Loucy (cell line): ENCODE results near the gene SDHAF3.
A peak's percentile ranks its signal among the peaks of the same experiment; 100 is the strongest.

Experiments
- H2AFZ ChIP-seq: fragments of 200-600 bp; sonication (generic); 2 replicates; pipeline ENCODE4 v1.6.0; 2016; ENCODE audit warnings: antibody characterized with exemption, mild to moderate bottlenecking, low read length, moderate library complexity
- H3F3A ChIP-seq: fragments of 200-600 bp; 2 replicates; pipeline ENCODE4 v1.6.0; 2016; ENCODE audit warnings: antibody characterized with exemption, low read depth, mild to moderate bottlenecking
- H3K27me3 ChIP-seq: fragments of 200-600 bp; sonication (generic); 2 replicates; pipeline ENCODE4 v1.6.1; 2014; ENCODE audit warnings: low read length, mild to moderate bottlenecking; ENCODE audit not compliant: insufficient read depth, poor library complexity, severe bottlenecking
- H3K36me3 ChIP-seq: fragments of 200-600 bp; sonication (generic); 2 replicates; pipeline ENCODE4 v1.6.1; 2016; ENCODE audit warnings: low read length; ENCODE audit not compliant: insufficient read depth
- H3K4me1 ChIP-seq: fragments of 200-600 bp; sonication (generic); 2 replicates; pipeline ENCODE4 v1.5.1; 2014; ENCODE audit warnings: low read length, mild to moderate bottlenecking; ENCODE audit not compliant: insufficient read depth, poor library complexity, severe bottlenecking
- H3K4me2 ChIP-seq: fragments of 200-600 bp; sonication (generic); 2 replicates; pipeline ENCODE4 v1.6.0; 2014; ENCODE audit warnings: antibody characterized with exemption, low read length, low read depth, mild to moderate bottlenecking; ENCODE audit not compliant: poor library complexity, severe bottlenecking
- H3K4me3 ChIP-seq: fragments of 200-600 bp; sonication (generic); 2 replicates; pipeline ENCODE4 v1.5.1; 2014; ENCODE audit warnings: low read length, mild to moderate bottlenecking, mixed read lengths; ENCODE audit not compliant: poor library complexity, severe bottlenecking
- H3K79me2 ChIP-seq: fragments of 200-600 bp; sonication (generic); 2 replicates; pipeline ENCODE4 v1.6.1; 2014; ENCODE audit warnings: low read length; ENCODE audit not compliant: insufficient read depth
- H3K9ac ChIP-seq: fragments of 200-600 bp; sonication (generic); 2 replicates; pipeline ENCODE4 v1.6.0; 2014; ENCODE audit warnings: mild to moderate bottlenecking, low read depth, low read length, moderate library complexity; ENCODE audit not compliant: poor library complexity, severe bottlenecking
- H3K9me2 ChIP-seq: fragments of 200-600 bp; sonication (generic); replicated peaks from 2 replicates; pipeline ENCODE4 v1.6.1; 2016; ENCODE audit warnings: low read depth, low read length, mixed read lengths
- H3K9me3 ChIP-seq: fragments of 200-600 bp; sonication (generic); 2 replicates; pipeline ENCODE4 v1.6.1; 2014; ENCODE audit warnings: mild to moderate bottlenecking, antibody characterized with exemption, low read length, low read depth; ENCODE audit not compliant: insufficient read depth
- H4K20me1 ChIP-seq: fragments of 200-600 bp; sonication (generic); 2 replicates; pipeline ENCODE4 v1.6.0; 2014; ENCODE audit warnings: antibody characterized with exemption, low read length, mild to moderate bottlenecking; ENCODE audit not compliant: insufficient read depth, poor library complexity, severe bottlenecking
- EZH2phosphoT487 ChIP-seq: fragments of 200-600 bp; IDR thresholded peaks from 2 replicates; pipeline ENCODE4 v1.6.1; 2018; ENCODE audit warnings: antibody characterized with exemption, mild to moderate bottlenecking, moderate library complexity, borderline replicate concordance
- TF ChIP-seq, protein P1 (sequence below): fragments of 200-600 bp; sonication (generic); conservative IDR thresholded peaks from 2 replicates; pipeline ENCODE4 v1.5.1; 2014; ENCODE audit warnings: mild to moderate bottlenecking, antibody characterized with exemption, low read length

SDHAF3 gene

DNA sequence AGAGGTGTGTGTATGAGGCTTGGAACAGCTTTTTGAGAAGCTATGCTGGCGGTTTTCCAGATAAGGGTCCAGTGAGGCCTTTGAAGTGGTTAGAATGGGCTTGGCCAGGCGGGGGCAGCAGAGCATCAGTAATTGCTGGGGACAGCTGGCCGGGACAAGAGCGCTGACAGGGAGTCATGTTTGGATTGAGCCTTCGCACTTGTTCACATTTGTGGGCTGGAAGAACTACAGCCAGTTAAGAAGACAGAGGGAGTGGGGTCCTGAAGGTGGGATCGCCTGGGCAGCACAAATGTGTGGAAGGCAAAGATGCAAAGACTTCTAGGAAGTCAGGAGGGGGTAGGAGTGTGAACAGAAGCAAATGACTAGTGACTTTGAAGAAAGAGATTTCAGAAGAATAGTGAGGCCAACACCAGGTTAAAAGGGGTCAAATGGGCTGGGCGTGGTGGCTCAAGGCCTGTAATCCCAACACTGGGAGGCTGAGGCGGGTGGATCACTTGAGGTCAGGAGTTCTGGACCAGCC, 12.7 kb upstream of the SDHAF3 start:
- no peak overlapping the region for H3K9ac ChIP-seq
- H3K4me3 ChIP-seq: no peak overlapping the region
- no peaks in the 10 kb centered on the region for H3K79me2 ChIP-seq
- no peaks in the 10 kb centered on the region for H3K9me3 ChIP-seq
- no peaks in the 10 kb centered on the region for H3F3A ChIP-seq
- no peak overlapping the region for H2AFZ ChIP-seq
- no peaks in the 10 kb centered on the region for H3K36me3 ChIP-seq
- no peaks in the 10 kb centered on the region for H3K4me1 ChIP-seq
- no peaks in the 10 kb centered on the region for H4K20me1 ChIP-seq
- TF ChIP-seq, protein P1, sequence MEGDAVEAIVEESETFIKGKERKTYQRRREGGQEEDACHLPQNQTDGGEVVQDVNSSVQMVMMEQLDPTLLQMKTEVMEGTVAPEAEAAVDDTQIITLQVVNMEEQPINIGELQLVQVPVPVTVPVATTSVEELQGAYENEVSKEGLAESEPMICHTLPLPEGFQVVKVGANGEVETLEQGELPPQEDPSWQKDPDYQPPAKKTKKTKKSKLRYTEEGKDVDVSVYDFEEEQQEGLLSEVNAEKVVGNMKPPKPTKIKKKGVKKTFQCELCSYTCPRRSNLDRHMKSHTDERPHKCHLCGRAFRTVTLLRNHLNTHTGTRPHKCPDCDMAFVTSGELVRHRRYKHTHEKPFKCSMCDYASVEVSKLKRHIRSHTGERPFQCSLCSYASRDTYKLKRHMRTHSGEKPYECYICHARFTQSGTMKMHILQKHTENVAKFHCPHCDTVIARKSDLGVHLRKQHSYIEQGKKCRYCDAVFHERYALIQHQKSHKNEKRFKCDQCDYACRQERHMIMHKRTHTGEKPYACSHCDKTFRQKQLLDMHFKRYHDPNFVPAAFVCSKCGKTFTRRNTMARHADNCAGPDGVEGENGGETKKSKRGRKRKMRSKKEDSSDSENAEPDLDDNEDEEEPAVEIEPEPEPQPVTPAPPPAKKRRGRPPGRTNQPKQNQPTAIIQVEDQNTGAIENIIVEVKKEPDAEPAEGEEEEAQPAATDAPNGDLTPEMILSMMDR: peak; percentile 60
- TF ChIP-seq EZH2phosphoT487: no peak
- no peak overlapping the region for H3K4me2 ChIP-seq
- H3K27me3 ChIP-seq: no peaks in the 10 kb centered on the region
- H3K9me2 ChIP-seq: no peaks in the 10 kb centered on the region

DNA sequence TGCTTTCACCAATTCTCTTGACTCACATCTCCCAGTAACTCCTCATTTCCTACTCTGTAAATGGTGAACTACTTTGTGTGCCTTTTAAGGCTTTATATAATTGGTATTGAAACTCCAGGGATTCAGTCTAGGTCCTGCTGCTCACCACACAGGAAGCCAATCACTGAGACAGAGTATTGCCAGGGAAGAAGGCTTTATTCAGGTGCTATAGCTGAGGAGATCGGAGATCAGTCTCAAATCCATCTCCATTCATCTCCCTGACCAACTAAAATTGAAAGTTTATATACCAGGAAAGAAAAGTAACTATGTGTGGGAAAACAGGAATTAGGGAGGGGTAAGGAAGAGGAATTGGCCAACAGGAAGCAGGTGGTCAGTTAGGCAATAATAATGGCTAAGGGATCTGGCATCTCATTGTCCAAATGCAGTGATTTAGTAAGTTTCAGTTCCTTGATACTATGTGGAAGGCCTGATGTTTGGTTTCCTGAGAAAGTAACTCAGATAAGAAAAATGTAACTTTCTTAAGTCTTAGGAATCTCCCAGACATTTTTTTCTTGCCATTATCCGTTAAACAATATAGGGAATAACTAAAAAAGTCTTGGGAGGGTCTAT, 10.2 kb upstream of the SDHAF3 start:
- no peaks in the 10 kb centered on the region for H3K9me2 ChIP-seq
- H3F3A ChIP-seq: no peaks in the 10 kb centered on the region
- H3K4me1 ChIP-seq: no peaks in the 10 kb centered on the region
- no peaks in the 10 kb centered on the region for H3K79me2 ChIP-seq
- no peak overlapping the region for H3K4me3 ChIP-seq
- no peaks in the 10 kb centered on the region for H3K27me3 ChIP-seq
- H3K4me2 ChIP-seq: no peak overlapping the region
- no peak overlapping the region for H2AFZ ChIP-seq
- TF ChIP-seq, protein P1: no peak
- no peaks in the 10 kb centered on the region for H3K9me3 ChIP-seq
- H3K36me3 ChIP-seq: no peaks in the 10 kb centered on the region
- H4K20me1 ChIP-seq: no peaks in the 10 kb centered on the region
- no peak overlapping the region for H3K9ac ChIP-seq

DNA sequence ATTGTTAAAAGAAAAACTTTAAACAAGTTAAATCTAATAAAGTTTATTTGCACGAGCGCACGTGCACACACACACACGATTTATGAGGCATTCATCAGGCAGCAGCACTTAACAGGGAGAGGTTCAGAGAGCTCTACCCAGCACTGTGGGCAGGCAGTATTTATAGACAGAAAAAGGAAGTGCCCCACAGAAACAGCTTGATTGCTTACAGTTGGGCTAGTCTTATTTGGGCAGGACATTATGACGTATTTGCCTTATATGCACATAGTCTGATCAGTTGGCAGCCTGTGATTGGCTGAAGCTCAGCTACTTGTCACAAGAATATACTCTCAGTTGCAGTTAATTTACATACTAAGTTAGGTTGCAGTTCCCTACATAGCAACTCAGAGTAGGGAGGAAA, 1.2 kb upstream of the SDHAF3 start:
- Histone ChIP-seq H3K9me2 (no peaks in the 10 kb centered on the region), H4K20me1 (no peaks in the 10 kb centered on the region), H3K4me1 (no peaks in the 10 kb centered on the region), H3K36me3 (no peaks in the 10 kb centered on the region), H3K27me3 (no peaks in the 10 kb centered on the region), H3K4me2 (no peak overlapping the region), H3K79me2 (no peaks in the 10 kb centered on the region), H3K9ac (no peak overlapping the region), H3K4me3 (no peak overlapping the region), H3F3A (no peaks in the 10 kb centered on the region), H2AFZ (no peak overlapping the region), H3K9me3 (no peaks in the 10 kb centered on the region)
- no peak for TF ChIP-seq EZH2phosphoT487
- TF ChIP-seq, protein P1: no peak
